ENCODE measurements around the gene GEMIN7. TPM values are rescaled to one million over a fixed set of nuclear protein-coding genes. Genes with fewer than 3 reads are reported as not detected.
A peak's percentile ranks its signal among the peaks of the same experiment; 100 is the strongest.

Gene GEMIN7
- total RNA-seq, 4 donors from 2014 or later: 8.8 to 30.3 (median 21.8) TPM

- H3K36me3 ChIP-seq: peaks cover 2 to 73% (median 26%) of the 10 kb centered on the region in 3 donors
Measured at GRCh38 chr19:45070214-45070613, 8.8 kb upstream of the GEMIN7 start.

GRCh38 chr19:45070861-45071544 lies 8.1 kb upstream of the GEMIN7 start:
- Histone ChIP-seq H3K36me3 (peaks cover 2 to 66% (median 26%) of the 10 kb centered on the region in 3 donors), H3K4me1 (peaks cover 0 to 16% (median 11%) of the 10 kb centered on the region in 4 donors), H3K27ac (no peak overlapping the region), H3K9me3 (no peaks in the 10 kb centered on the region), H3K27me3 (peaks cover 0 to 2% of the 10 kb centered on the region in 2 donors), H3K4me3 (no peak overlapping the region)
- WGBS, 2 donors: 83 to 89% methylated on average over 19 of the region's 19 CpGs
- no peak for DNase-seq (ENCODE audit: low spot score in 2 of 2)
- TF ChIP-seq CTCF (IDR thresholded peaks at IDR 0.05) (no peak), POLR2A (IDR thresholded peaks at IDR 0.05) (no peak)

More at GRCh38 chr19:45070214-45070613, 8.8 kb upstream of the GEMIN7 start:
- Histone ChIP-seq H3K27me3 (no peaks in the 10 kb centered on the region), H3K4me1 (peaks cover 0 to 8% (median 4%) of the 10 kb centered on the region in 4 donors), H3K9me3 (no peaks in the 10 kb centered on the region), H3K27ac (no peak overlapping the region), H3K4me3 (no peak overlapping the region)
- no peak for DNase-seq (ENCODE audit: low spot score in 2 of 2)
- TF ChIP-seq EP300 (IDR thresholded peaks at IDR 0.05): no peak
- TF ChIP-seq POLR2A (IDR thresholded peaks at IDR 0.05): no peak
- no peak for TF ChIP-seq CTCF (IDR thresholded peaks at IDR 0.05)
- 79 to 89% methylated on average over 6 of the region's 6 CpGs for WGBS, 2 donors

- DNase-seq (ENCODE audit: low spot score in 2 of 2): no peak
- Histone ChIP-seq H3K36me3 (peaks cover 2 to 60% (median 26%) of the 10 kb centered on the region in 3 donors), H3K9me3 (no peaks in the 10 kb centered on the region), H3K27me3 (peaks cover 0 to 3% of the 10 kb centered on the region in 2 donors), H3K27ac (no peak overlapping the region), H3K4me1 (peaks cover 0 to 20% (median 12%) of the 10 kb centered on the region in 4 donors), H3K4me3 (no peak overlapping the region)
- TF ChIP-seq POLR2A (IDR thresholded peaks at IDR 0.05) (no peak), EP300 (IDR thresholded peaks at IDR 0.05) (no peak), CTCF (IDR thresholded peaks at IDR 0.05) (no peak)
- 90 to 93% methylated on average over 25 of the region's 25 CpGs for WGBS, 2 donors
Measured at GRCh38 chr19:45071545-45071938, 7.5 kb upstream of the GEMIN7 start.

- WGBS, 2 donors: 85% methylated on average over 8 to 31 of the region's 34 CpGs
- H3K27me3 ChIP-seq: peaks cover 0 to 3% of the 10 kb centered on the region in 2 donors
- H3K36me3 ChIP-seq: peaks cover 2 to 54% (median 21%) of the 10 kb centered on the region in 3 donors
- no peak for TF ChIP-seq POLR2A (IDR thresholded peaks at IDR 0.05)
- DNase-seq (ENCODE audit: low spot score in 2 of 2): no peak
- no peak overlapping the region for H3K27ac ChIP-seq
- H3K4me1 ChIP-seq: peaks cover 0 to 26% (median 15%) of the 10 kb centered on the region in 4 donors
- no peak overlapping the region for H3K4me3 ChIP-seq
- H3K9me3 ChIP-seq: no peaks in the 10 kb centered on the region
Measured at GRCh38 chr19:45071969-45072790, 6.9 kb upstream of the GEMIN7 start.

- Histone ChIP-seq H3K36me3 (peaks cover under 1 to 27% (median 7%) of the 10 kb centered on the region in 3 donors), H3K9me3 (no peaks in the 10 kb centered on the region), H3K27ac (peak overlapping the region in 3 of 4 donors; percentile 49 to 76 (median 53)), H3K4me3 (peak overlapping the region in 2 of 4 donors; percentile 57 to 67), H3K4me1 (peaks cover 0 to 38% (median 17%) of the 10 kb centered on the region in 4 donors), H3K27me3 (peaks cover 0 to 3% of the 10 kb centered on the region in 2 donors)
- 51 to 59% methylated on average over 11 of the region's 11 CpGs for WGBS, 2 donors
- DNase-seq (ENCODE audit: low spot score in 2 of 2): no peak
- TF ChIP-seq POLR2A (IDR thresholded peaks at IDR 0.05): no peak
- no peak for TF ChIP-seq EP300 (IDR thresholded peaks at IDR 0.05)
- no peak for TF ChIP-seq CTCF (IDR thresholded peaks at IDR 0.05)
Measured at GRCh38 chr19:45074744-45075300, 4.2 kb upstream of the GEMIN7 start.
